ENCODE data around the gene SMIM45.

SMIM45 gene

DNA sequence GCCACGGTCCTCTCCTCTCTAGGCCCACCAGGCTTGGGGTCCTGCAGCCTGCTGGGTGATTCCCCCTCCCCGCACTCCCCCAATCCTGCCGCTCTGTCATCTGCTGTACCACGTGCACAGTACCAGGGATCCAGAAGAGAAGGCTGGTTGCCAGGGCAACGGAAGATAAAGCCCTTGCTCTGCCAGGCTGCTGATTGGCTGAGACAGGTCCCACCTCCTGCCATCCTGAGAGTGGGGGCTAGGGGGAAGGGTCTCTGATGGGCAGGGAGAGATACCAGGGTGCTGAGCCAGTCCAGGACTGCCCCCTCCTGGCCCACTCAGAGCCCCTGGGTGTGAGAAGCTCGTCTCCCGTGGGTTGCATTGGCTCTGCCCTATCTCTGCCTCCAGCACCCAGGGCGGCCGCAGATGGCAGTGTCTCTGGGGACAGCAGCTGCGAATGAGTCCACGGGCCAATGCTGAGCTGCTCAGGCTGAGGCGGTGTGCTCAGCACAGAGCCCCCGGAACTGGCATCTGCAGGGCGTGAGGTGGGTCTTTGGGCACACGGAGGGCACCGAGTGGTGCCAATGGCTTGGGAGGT lies at the start of gene SMIM45:
SMIM45 (plus strand) TSS at position 253 of the 577 bp plus-strand sequence.
- Histone ChIP-seq H3K9ac (ENCODE audit: low read length) (no peak within 1 kb of the TSS), H3K27me3 (replicated peaks; ENCODE audit: control insufficient read depth, insufficient read depth, low read length) (peaks cover 25% of the 10 kb centered on the region), H3K36me3 (ENCODE audit: control insufficient read depth, insufficient read depth, low read length, severe bottlenecking) (no peaks in the 10 kb centered on the region), H3K4me3 (ENCODE audit: low read length) (no peak within 1 kb of the TSS), H3K9me3 (ENCODE audit: control insufficient read depth, low read length) (no peaks in the 10 kb centered on the region), H3K4me1 (ENCODE audit: control insufficient read depth, insufficient read depth, low read length) (no peaks in the 10 kb centered on the region)
- DNase-seq (ENCODE audit: low read depth), result no peak

- Histone ChIP-seq H3K4me1 (ENCODE audit: control insufficient read depth, insufficient read depth, low read length) (no peaks in the 10 kb centered on the region), H3K27me3 (replicated peaks; ENCODE audit: control insufficient read depth, insufficient read depth, low read length) (no peaks in the 10 kb centered on the region), H3K9ac (ENCODE audit: low read length) (no peak overlapping the region), H3K4me3 (ENCODE audit: low read length) (no peak overlapping the region), H3K36me3 (ENCODE audit: control insufficient read depth, insufficient read depth, low read length, severe bottlenecking) (peaks cover 84% of the 10 kb centered on the region), H3K9me3 (ENCODE audit: control insufficient read depth, low read length) (no peaks in the 10 kb centered on the region)
- no peak for DNase-seq (ENCODE audit: low read depth)
Observed at GRCh38 chr22:41902932-41903421, 49.0 kb upstream of the SMIM45 start.

DNA sequence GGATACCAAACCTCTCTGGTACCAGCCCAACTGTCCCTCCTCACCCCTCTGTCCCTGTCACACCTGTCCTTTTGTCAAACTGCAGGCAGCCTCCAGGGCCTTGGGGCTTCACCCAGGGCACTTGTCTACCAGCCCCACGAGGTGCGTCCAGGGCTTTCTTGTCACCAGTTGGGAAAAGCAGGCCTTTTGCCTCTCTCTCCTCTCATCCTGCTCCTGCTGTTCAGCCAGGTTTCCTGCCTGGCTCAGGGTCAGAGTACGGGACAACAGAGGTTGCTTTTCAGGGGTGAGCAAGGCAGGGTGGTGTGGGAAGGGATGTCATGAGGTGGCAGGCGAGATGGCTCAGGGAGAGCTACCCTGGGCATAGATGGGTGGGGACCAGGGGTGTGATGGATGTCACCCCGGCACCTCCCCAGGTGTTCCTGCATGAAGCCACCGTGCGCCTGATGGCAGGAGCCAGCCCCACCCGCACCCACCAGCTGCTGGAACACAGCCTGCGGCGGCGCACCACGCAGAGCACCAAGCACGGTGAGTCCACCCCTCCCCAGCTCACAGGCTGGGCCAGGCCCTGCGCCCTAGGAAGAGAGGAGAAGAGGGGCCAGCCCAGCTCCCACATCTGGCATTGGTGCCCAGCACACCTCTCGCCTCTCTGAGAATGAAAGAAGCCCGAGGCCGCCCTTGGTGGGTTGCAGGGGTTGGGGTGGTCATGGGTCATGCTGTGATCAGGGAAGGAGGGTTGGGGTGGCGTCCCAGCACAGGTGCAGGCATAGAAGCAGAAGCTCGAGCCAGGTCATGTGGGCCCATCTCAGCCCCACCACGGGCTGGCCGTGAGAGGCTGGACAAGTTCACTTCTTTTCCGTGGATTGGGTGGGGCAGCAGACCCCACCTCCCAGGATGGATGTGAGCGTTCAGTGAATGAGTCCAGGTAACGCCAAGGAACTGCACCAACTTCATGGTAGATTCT lies 47.2 kb upstream of the SMIM45 start:
- no peak for DNase-seq (ENCODE audit: low read depth)
- Histone ChIP-seq H3K27me3 (replicated peaks; ENCODE audit: control insufficient read depth, insufficient read depth, low read length) (no peaks in the 10 kb centered on the region), H3K9ac (ENCODE audit: low read length) (no peak overlapping the region), H3K9me3 (ENCODE audit: control insufficient read depth, low read length) (no peaks in the 10 kb centered on the region), H3K4me1 (ENCODE audit: control insufficient read depth, insufficient read depth, low read length) (no peaks in the 10 kb centered on the region), H3K36me3 (ENCODE audit: control insufficient read depth, insufficient read depth, low read length, severe bottlenecking) (peaks cover 67% of the 10 kb centered on the region), H3K4me3 (ENCODE audit: low read length) (no peak overlapping the region)

DNA sequence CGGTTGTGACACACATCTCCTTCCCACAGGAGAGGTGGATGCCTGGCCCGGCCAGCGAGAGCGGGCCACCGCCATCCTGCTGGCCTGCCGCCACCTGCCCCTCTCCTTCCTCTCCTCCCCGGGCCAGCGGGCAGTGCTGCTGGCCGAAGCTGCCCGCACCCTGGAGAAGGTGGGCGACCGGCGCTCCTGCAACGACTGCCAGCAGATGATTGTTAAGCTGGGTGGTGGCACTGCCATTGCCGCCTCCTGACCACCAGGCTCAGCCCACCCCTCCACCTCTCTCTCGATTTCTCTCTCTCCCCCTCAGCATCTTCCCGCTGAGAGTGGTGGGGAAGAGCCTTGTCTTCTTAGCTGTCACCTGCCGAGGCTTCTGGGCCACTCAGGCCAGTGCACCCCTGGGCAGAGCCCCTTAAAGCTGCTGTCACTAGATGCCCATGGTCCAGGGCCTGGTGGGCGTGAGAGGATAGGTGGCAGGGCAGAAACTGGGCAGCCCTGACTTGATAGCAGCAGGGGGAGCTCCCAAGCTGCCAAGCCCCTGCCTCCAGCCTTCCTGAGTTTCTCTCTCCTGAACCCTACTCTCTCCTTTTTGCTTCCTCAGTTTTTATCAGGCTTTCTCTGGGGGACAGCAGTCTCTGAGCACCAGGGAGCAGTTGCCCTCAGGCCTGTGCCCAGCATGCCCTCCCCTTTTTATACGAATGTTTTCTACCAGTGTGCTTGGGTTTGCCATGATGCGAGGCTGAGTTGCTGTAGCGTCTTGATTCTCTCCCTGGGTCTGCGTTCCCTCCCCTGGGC lies 46.3 kb upstream of the SMIM45 start:
- DNase-seq (ENCODE audit: low read depth), result no peak
- H3K9me3 ChIP-seq (ENCODE audit: control insufficient read depth, low read length), result no peaks in the 10 kb centered on the region
- H3K27me3 ChIP-seq (replicated peaks; ENCODE audit: control insufficient read depth, insufficient read depth, low read length), result no peaks in the 10 kb centered on the region
- no peak overlapping the region for H3K4me3 ChIP-seq (ENCODE audit: low read length)
- H3K9ac ChIP-seq (ENCODE audit: low read length), result no peak overlapping the region
- H3K4me1 ChIP-seq (ENCODE audit: control insufficient read depth, insufficient read depth, low read length), result no peaks in the 10 kb centered on the region
- peaks cover 58% of the 10 kb centered on the region for H3K36me3 ChIP-seq (ENCODE audit: control insufficient read depth, insufficient read depth, low read length, severe bottlenecking)

DNA sequence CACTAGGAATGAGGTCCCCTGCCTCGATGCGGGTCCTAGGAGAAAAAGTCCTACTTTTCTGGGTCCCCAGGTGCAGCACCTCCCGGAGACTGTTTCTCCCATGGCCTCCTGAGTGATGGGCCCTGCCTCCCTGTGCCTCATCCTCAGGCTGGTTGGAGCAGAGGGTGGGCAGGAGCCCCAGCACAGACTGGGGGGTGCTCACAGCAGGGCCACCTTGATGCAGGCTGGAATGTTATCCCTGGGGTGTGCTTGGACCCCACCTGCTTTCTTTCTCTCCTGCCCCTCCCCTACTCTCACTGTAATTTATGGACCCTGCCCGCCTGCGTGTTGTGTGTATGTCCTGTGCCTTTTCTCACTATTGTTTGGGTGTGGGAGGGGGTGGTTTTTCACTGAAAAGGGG lies 45.1 kb upstream of the SMIM45 start:
- no peaks in the 10 kb centered on the region for H3K4me1 ChIP-seq (ENCODE audit: control insufficient read depth, insufficient read depth, low read length)
- peaks cover 8% of the 10 kb centered on the region for H3K27me3 ChIP-seq (replicated peaks; ENCODE audit: control insufficient read depth, insufficient read depth, low read length)
- H3K9ac ChIP-seq (ENCODE audit: low read length), result no peak overlapping the region
- no peaks in the 10 kb centered on the region for H3K9me3 ChIP-seq (ENCODE audit: control insufficient read depth, low read length)
- no peak overlapping the region for H3K4me3 ChIP-seq (ENCODE audit: low read length)
- H3K36me3 ChIP-seq (ENCODE audit: control insufficient read depth, insufficient read depth, low read length, severe bottlenecking), result peaks cover 47% of the 10 kb centered on the region
- DNase-seq (ENCODE audit: low read depth), result no peak

- Histone ChIP-seq H3K4me3 (ENCODE audit: low read length) (no peak overlapping the region), H3K9me3 (ENCODE audit: control insufficient read depth, low read length) (no peaks in the 10 kb centered on the region), H3K4me1 (ENCODE audit: control insufficient read depth, insufficient read depth, low read length) (no peaks in the 10 kb centered on the region), H3K36me3 (ENCODE audit: control insufficient read depth, insufficient read depth, low read length, severe bottlenecking) (peaks cover 39% of the 10 kb centered on the region), H3K9ac (ENCODE audit: low read length) (no peak overlapping the region), H3K27me3 (replicated peaks; ENCODE audit: control insufficient read depth, insufficient read depth, low read length) (peaks cover 17% of the 10 kb centered on the region)
- no peak for DNase-seq (ENCODE audit: low read depth)
Observed at GRCh38 chr22:41907436-41908401, 44.2 kb upstream of the SMIM45 start.

- no peak for DNase-seq (ENCODE audit: low read depth)
- Histone ChIP-seq H3K27me3 (replicated peaks; ENCODE audit: control insufficient read depth, insufficient read depth, low read length) (peaks cover 24% of the 10 kb centered on the region), H3K4me3 (ENCODE audit: low read length) (no peak overlapping the region), H3K4me1 (ENCODE audit: control insufficient read depth, insufficient read depth, low read length) (no peaks in the 10 kb centered on the region), H3K9me3 (ENCODE audit: control insufficient read depth, low read length) (no peaks in the 10 kb centered on the region), H3K36me3 (ENCODE audit: control insufficient read depth, insufficient read depth, low read length, severe bottlenecking) (peaks cover 29% of the 10 kb centered on the region), H3K9ac (ENCODE audit: low read length) (no peak overlapping the region)
Observed at GRCh38 chr22:41908411-41909309, 43.3 kb upstream of the SMIM45 start.

DNA sequence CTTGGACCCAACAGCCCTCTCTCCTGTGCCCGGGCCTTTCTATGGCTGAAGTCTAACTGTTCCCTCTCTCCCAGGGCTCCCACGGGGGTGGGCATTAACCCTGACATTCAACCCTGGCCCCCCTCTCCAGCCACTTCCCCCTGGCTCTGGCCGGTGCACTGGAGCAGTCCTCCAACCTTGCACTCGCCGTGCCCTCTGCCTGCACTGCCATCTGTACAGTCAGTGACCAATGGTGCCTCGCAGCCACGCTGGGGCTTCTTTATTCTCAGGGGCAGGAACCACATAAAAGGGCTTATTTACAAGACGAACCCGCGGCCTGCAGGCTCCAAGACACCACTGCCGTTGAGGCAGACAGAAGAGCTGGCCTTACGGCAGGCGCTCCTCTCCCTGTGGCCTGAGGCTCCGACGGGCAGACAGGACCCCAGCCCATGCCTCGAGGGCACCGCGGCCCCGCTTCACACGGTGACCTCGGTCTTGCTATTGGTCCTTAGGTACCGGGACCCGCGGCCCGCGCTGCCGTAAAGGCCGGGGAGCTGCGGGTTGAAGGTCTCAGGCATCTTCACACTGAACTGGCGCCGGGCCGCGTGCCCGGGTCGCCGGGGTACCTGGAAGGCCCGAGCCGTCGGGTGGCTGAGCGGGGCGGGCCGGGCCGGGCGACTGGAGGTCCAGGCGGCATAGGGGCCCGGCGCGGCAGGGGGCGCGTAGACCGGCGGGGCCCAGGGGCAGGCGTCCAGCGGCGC lies 42.5 kb upstream of the SMIM45 start:
- Histone ChIP-seq H3K36me3 (ENCODE audit: control insufficient read depth, insufficient read depth, low read length, severe bottlenecking) (peaks cover 21% of the 10 kb centered on the region), H3K9me3 (ENCODE audit: control insufficient read depth, low read length) (no peaks in the 10 kb centered on the region), H3K4me3 (ENCODE audit: low read length) (no peak overlapping the region), H3K9ac (ENCODE audit: low read length) (no peak overlapping the region), H3K27me3 (replicated peaks; ENCODE audit: control insufficient read depth, insufficient read depth, low read length) (peaks cover 24% of the 10 kb centered on the region), H3K4me1 (ENCODE audit: control insufficient read depth, insufficient read depth, low read length) (no peaks in the 10 kb centered on the region)
- DNase-seq (ENCODE audit: low read depth), result no peak
